Measurements from ENCODE around the gene S100A5. TPM values are rescaled to one million over a fixed set of nuclear protein-coding genes. Genes with fewer than 3 reads are reported as not detected.
A peak's percentile ranks its signal among the peaks of the same experiment; 100 is the strongest.

The S100A5 gene
- total and polyA plus RNA-seq, 11 donors, result not detected

- H3K9me3 ChIP-seq, result no peaks in the 10 kb centered on the region
- no peak for TF ChIP-seq POLR2A (IDR thresholded peaks at IDR 0.05)
- TF ChIP-seq CTCF (IDR thresholded peaks at IDR 0.05), result no peak
- H3K4me1 ChIP-seq, result peaks cover 0 to 27% (median 3%) of the 10 kb centered on the region in 12 donors
- no peaks in the 10 kb centered on the region for H3K27me3 ChIP-seq
- ATAC-seq, result no peak
- no peak overlapping the region for H3K4me3 ChIP-seq
- DNase-seq, result no peak
- intact Hi-C loops (cut with DNase I), result loop anchor here in 3 of 10 donors (10.0 kb wide), 3 partner anchors 156 to 476 kb away; partner anchors contain the start of genes ILF2 (in 1 of the 3), NPR1 (in 1 of the 3), RAB13 (in 1 of the 3) and RPS27 (in 1 of the 3)
- 89 to 93% (median 91%) methylated on average over 3 of the region's 3 CpGs for WGBS, 4 donors
- H3K36me3 ChIP-seq, result no peaks in the 10 kb centered on the region
- no peak overlapping the region for H3K27ac ChIP-seq
These were observed 21.5 kb downstream of the S100A5 start for GRCh38 chr1:153519242-153519641.

GRCh38 chr1:153515504-153516394 lies 25.0 kb downstream of the S100A5 start:
- H3K36me3 ChIP-seq, result no peaks in the 10 kb centered on the region
- ATAC-seq, result peak in 3 of 4 donors; percentile 48 to 67 (median 60)
- peak in 1 of 5 donors; percentile 62 for DNase-seq
- no peak for TF ChIP-seq CTCF (IDR thresholded peaks at IDR 0.05)
- TF ChIP-seq POLR2A (IDR thresholded peaks at IDR 0.05), result no peak
- peak overlapping the region in 1 of 12 donors; percentile 37 for H3K27ac ChIP-seq
- 57 to 67% (median 61%) methylated on average over 5 to 8 of the region's 8 CpGs for WGBS, 4 donors
- H3K9me3 ChIP-seq, result no peaks in the 10 kb centered on the region
- H3K27me3 ChIP-seq, result no peaks in the 10 kb centered on the region
- intact Hi-C loops (cut with DNase I), result loop anchor here in 4 of 10 donors (2.0 to 10.0 kb wide), 4 partner anchors 51 to 479 kb away; partner anchors contain the start of genes ILF2 (in 1 of the 4), NPR1 (in 1 of the 4), RAB13 (in 1 of the 4) and RPS27 (in 1 of the 4)
- H3K4me3 ChIP-seq, result no peak overlapping the region
- peaks cover 0 to 27% (median 5%) of the 10 kb centered on the region in 12 donors for H3K4me1 ChIP-seq

GRCh38 chr1:153513666-153514065 lies 27.1 kb downstream of the S100A5 start:
- Histone ChIP-seq H3K4me1 (peaks cover 0 to 26% (median 6%) of the 10 kb centered on the region in 12 donors), H3K27me3 (no peaks in the 10 kb centered on the region), H3K9me3 (no peaks in the 10 kb centered on the region), H3K27ac (no peak overlapping the region), H3K36me3 (no peaks in the 10 kb centered on the region), H3K4me3 (no peak overlapping the region)
- intact Hi-C loops (cut with DNase I), result loop anchor here in 9 of 10 donors (2.0 to 10.0 kb wide), 8 partner anchors 53 to 481 kb away; partner anchors contain the start of genes S100A14 (in 4 of the 9), RAB13 (in 3 of the 9), ILF2 (in 1 of the 9) and NPR1 (in 1 of the 9)
- ATAC-seq, result no peak
- 92 to 95% (median 95%) methylated on average over 7 of the region's 7 CpGs for WGBS, 4 donors
- DNase-seq, result no peak
- TF ChIP-seq POLR2A (IDR thresholded peaks at IDR 0.05), result no peak
- no peak for TF ChIP-seq CTCF (IDR thresholded peaks at IDR 0.05)

GRCh38 chr1:153513023-153513422 lies 27.7 kb downstream of the S100A5 start:
- TF ChIP-seq CTCF (IDR thresholded peaks at IDR 0.05) (peak in 3 of 12 donors; percentile 8 to 14 (median 10)), POLR2A (IDR thresholded peaks at IDR 0.05) (no peak)
- H3K27me3 ChIP-seq, result no peaks in the 10 kb centered on the region
- no peaks in the 10 kb centered on the region for H3K9me3 ChIP-seq
- ATAC-seq (peak in 3 of 4 donors; percentile 19 to 45 (median 40)), DNase-seq (no peak)
- H3K4me1 ChIP-seq, result peaks cover 0 to 20% (median 7%) of the 10 kb centered on the region in 12 donors
- 46 to 64% (median 57%) methylated on average over 3 of the region's 3 CpGs for WGBS, 4 donors
- H3K27ac ChIP-seq, result no peak overlapping the region
- intact Hi-C loops (cut with DNase I), result loop anchor here in 9 of 10 donors (2.0 to 10.0 kb wide), 8 partner anchors 54 to 482 kb away; partner anchors contain the start of genes S100A14 (in 4 of the 9), RAB13 (in 3 of the 9), ILF2 (in 1 of the 9) and NPR1 (in 1 of the 9)
- no peaks in the 10 kb centered on the region for H3K36me3 ChIP-seq
- no peak overlapping the region for H3K4me3 ChIP-seq

Measured in heart left ventricle (tissue), 16 donors.